NCI-H774 (cell line): ENCODE data around the gene C5orf63.
"Not testable (repeated sequence)": the region's sequence is repeated elsewhere in the genome, so short reads cannot be mapped to it uniquely, and the experiment has no call there.

Experiments
- DNase-seq: peaks from one replicate; lab custom pipeline; 2025; lab: John Stamatoyannopoulos, UW

The C5orf63 gene

GRCh38 chr5:127031147-127031862 lies 42.0 kb downstream of the C5orf63 start:
- DNase-seq = no peak

GRCh38 chr5:127030259-127031146 lies 42.8 kb downstream of the C5orf63 start, which contains the start of gene MARCHF3:
TSS of gene MARCHF3 (minus strand) at chr5:127030558. CDS start at chr5:126918171, 112,387 bp downstream.
- peak; percentile 94 for DNase-seq

- peak; percentile 64 for DNase-seq
These were observed 43.6 kb downstream of the C5orf63 start for GRCh38 chr5:127029581-127030258.

GRCh38 chr5:127028822-127029457 lies 44.4 kb downstream of the C5orf63 start:
- peak; percentile 16 for DNase-seq

GRCh38 chr5:127027539-127027938 lies 45.8 kb downstream of the C5orf63 start:
- no peak for DNase-seq

GRCh38 chr5:127026166-127026565 lies 47.1 kb downstream of the C5orf63 start:
- no peak for DNase-seq

GRCh38 chr5:127025467-127025866 lies 47.8 kb downstream of the C5orf63 start:
- DNase-seq = no peak

GRCh38 chr5:127024821-127025220 lies 48.5 kb downstream of the C5orf63 start:
- no peak for DNase-seq

- DNase-seq = not testable (repeated sequence)
These were observed 49.6 kb downstream of the C5orf63 start for GRCh38 chr5:127023552-127024191.

GRCh38 chr5:127022846-127023245 lies 50.5 kb downstream of the C5orf63 start:
- no peak for DNase-seq

GRCh38 chr5:127019928-127020327 lies 53.4 kb downstream of the C5orf63 start:
- DNase-seq = no peak

- DNase-seq = not testable (repeated sequence)
These were observed 56.6 kb downstream of the C5orf63 start for GRCh38 chr5:127016722-127017121.

GRCh38 chr5:127015716-127016115 lies 57.6 kb downstream of the C5orf63 start:
- no peak for DNase-seq

- DNase-seq = no peak
These were observed 58.7 kb downstream of the C5orf63 start for GRCh38 chr5:127014573-127014972.

- no peak for DNase-seq
These were observed 59.9 kb downstream of the C5orf63 start for GRCh38 chr5:127013407-127013806.

GRCh38 chr5:127012916-127013315 lies 60.4 kb downstream of the C5orf63 start:
- no peak for DNase-seq

- DNase-seq = no peak
These were observed 61.2 kb downstream of the C5orf63 start for GRCh38 chr5:127011961-127012644.

GRCh38 chr5:127011153-127011552 lies 62.1 kb downstream of the C5orf63 start:
- no peak for DNase-seq

- no peak for DNase-seq
These were observed 62.9 kb downstream of the C5orf63 start for GRCh38 chr5:127010362-127010761.

- DNase-seq = no peak
These were observed 63.5 kb downstream of the C5orf63 start for GRCh38 chr5:127009784-127010183.
